HCT116 (cell line): ENCODE results near the gene HSPA4. TPM values are rescaled to one million over a fixed set of nuclear protein-coding genes. Genes with fewer than 3 reads are reported as not detected.

Experiments
- ATAC-seq: fragments of 200-7000 bp; cut with Tn5 transposase; 2 replicates; pipeline ENCODE4 v1.9.1; 2020; ENCODE audit warnings: mild to moderate bottlenecking, moderate library complexity
- BruUV-seq: library from RNA; stranded (reverse); fragments of 400-500 nt; replicated peaks from 2 replicates; lab custom pipeline; 2021; lab: Mats Ljungman, UMichigan
- CTCF ChIA-PET: fragments of 300-600 bp; sonication (Branson Sonifier 250); formaldehyde crosslinking; loops from one replicate; lab custom pipeline; 2021; ENCODE audit warnings: antibody characterized with exemption; lab: Charles Lee
- POLR2A ChIA-PET: fragments of 300-600, 350-600 bp; sonication (Branson Sonifier 250); formaldehyde crosslinking; loops from one replicate; lab custom pipeline; 2021; ENCODE audit warnings: antibody characterized with exemption; lab: Charles Lee
- RAD21 ChIA-PET, 2 experiments: fragments of 300-600 bp; sonication (Branson Sonifier 250); formaldehyde crosslinking; loops; one replicate each; lab custom pipeline; 2023; ENCODE audit warnings: low total read pairs in 2 of 2; ENCODE audit not compliant: uncharacterized antibody in 2 of 2, unreplicated experiment in 2 of 2, low non-redundant PET in 1 of 2; lab: Charles Lee
- DNase-seq: peaks from one replicate; pipeline ENCODE4 v3.0.0-alpha.2; 2010; ENCODE audit warnings: low read depth, low spot score
- H2AFZ ChIP-seq: fragments of 200-600 bp; shearing (Covaris generic), sonication (generic); 2 replicates; pipeline ENCODE4 v1.6.1; 2017; ENCODE audit warnings: low read depth, mixed run types, mixed read lengths, antibody characterized with exemption, low read length; ENCODE audit not compliant: poor library complexity, severe bottlenecking
- H3K27ac ChIP-seq: 2 replicates; pipeline ENCODE4 v1.5.1; 2012; ENCODE audit warnings: low read depth, low read length
- H3K27me3 ChIP-seq: fragments of 200-600 bp; sonication (generic); 2 replicates; pipeline ENCODE4 v1.6.1; 2016; ENCODE audit warnings: mixed run types, low read length, mixed read lengths; ENCODE audit not compliant: insufficient read depth
- H3K36me3 ChIP-seq, 2 experiments: fragments of 200-500 bp in 1 of 2; fragments of 200-600 bp in 1 of 2; sonication (Bioruptor generic) in 1 of 2; sonication (generic) in 1 of 2; 2 replicates each; pipeline versions ENCODE4 v1.5.1 to v1.6.1; 2014 to 2016; ENCODE audit warnings: low read length in 2 of 2, inconsistent platforms in 1 of 2, mixed read lengths in 1 of 2, mixed run types in 1 of 2; ENCODE audit not compliant: insufficient read depth in 2 of 2, control insufficient read depth in 1 of 2
- H3K4me1 ChIP-seq, 2 experiments: fragments of 200-600 bp in 1 of 2; sonication (generic) in 1 of 2; 2 replicates each; pipeline versions ENCODE4 v1.5.1 to v1.6.1; 2012 to 2017; ENCODE audit warnings: low read length in 2 of 2, inconsistent platforms in 1 of 2, mild to moderate bottlenecking in 1 of 2, mixed read lengths in 1 of 2, mixed run types in 1 of 2, moderate library complexity in 1 of 2; ENCODE audit not compliant: insufficient read depth in 2 of 2, control insufficient read depth in 1 of 2
- H3K4me2 ChIP-seq: fragments of 200-600 bp; sonication (generic); 2 replicates; pipeline ENCODE4 v1.6.1; 2017; ENCODE audit warnings: mixed run types, low read length, mixed read lengths
- H3K4me3 ChIP-seq, 2 experiments: fragments of 200-600 bp in 1 of 2; sonication (generic) in 1 of 2; replicated peaks in 1 of 2; 2 replicates each; pipeline ENCODE4 v1.5.1; 2011 to 2016; ENCODE audit warnings: low read length in 2 of 2, control low read depth in 1 of 2, low read depth in 1 of 2, mild to moderate bottlenecking in 1 of 2, mixed read lengths in 1 of 2, mixed run types in 1 of 2
- H3K79me2 ChIP-seq: fragments of 200-600 bp; sonication (generic); 2 replicates; pipeline ENCODE4 v1.6.1; 2017; ENCODE audit warnings: mild to moderate bottlenecking, mixed run types, low read length, moderate library complexity, mixed read lengths; ENCODE audit not compliant: insufficient read depth
- H3K9ac ChIP-seq: fragments of 200-600 bp; sonication (generic); 2 replicates; pipeline ENCODE4 v1.6.1; 2016; ENCODE audit warnings: low read length, mixed read lengths
- H3K9me2 ChIP-seq: fragments of 200-600 bp; sonication (generic), shearing (Covaris generic); 2 replicates; pipeline ENCODE4 v1.6.1; 2017; ENCODE audit warnings: mixed run types, mild to moderate bottlenecking, moderate library complexity; ENCODE audit not compliant: insufficient read depth
- H3K9me3 ChIP-seq, 2 experiments: fragments of 200-500 bp in 1 of 2; fragments of 200-600 bp in 1 of 2; sonication (Bioruptor generic) in 1 of 2; sonication (generic) in 1 of 2; 2 replicates each; pipeline ENCODE4 v1.6.1; 2014 to 2017; ENCODE audit warnings: low read length in 2 of 2, mixed read lengths in 2 of 2, inconsistent platforms in 1 of 2, low read depth in 1 of 2, mild to moderate bottlenecking in 1 of 2, mixed run types in 1 of 2, moderate library complexity in 1 of 2; ENCODE audit not compliant: control insufficient read depth in 1 of 2, insufficient read depth in 1 of 2
- H4K20me1 ChIP-seq: fragments of 200-600 bp; sonication (generic), shearing (Covaris generic); 2 replicates; pipeline ENCODE4 v1.6.1; 2017; ENCODE audit warnings: mixed run types, mild to moderate bottlenecking, moderate library complexity; ENCODE audit not compliant: insufficient read depth
- ATF3 ChIP-seq: IDR thresholded peaks from 2 replicates; pipeline ENCODE4 v1.6.1; 2012
- EGR1 ChIP-seq: IDR thresholded peaks from 2 replicates; pipeline ENCODE4 v1.6.1; 2012; ENCODE audit warnings: low read depth
- ELF1 ChIP-seq: IDR thresholded peaks from 2 replicates; pipeline ENCODE4 v1.6.1; 2012; ENCODE audit warnings: low read depth, borderline replicate concordance
- FOSL1 ChIP-seq: IDR thresholded peaks from 2 replicates; pipeline ENCODE4 v1.6.1; 2012; ENCODE audit warnings: low read depth
- intact Hi-C: fragments of 100-400 bp; cut with micrococcal nuclease; formaldehyde crosslinking; loops from 2 replicates; pipeline ENCODE4 v1.10.0; 2022
- total RNA-seq: library from RNA; stranded (reverse); gene quantifications from one replicate; pipeline ENCODE4 v1.2.1, GENCODE V29; 2021; ENCODE audit not compliant: unreplicated experiment
- TF ChIP-seq, protein P1 (sequence below): IDR thresholded peaks from 2 replicates; pipeline ENCODE4 v1.6.1; 2012; ENCODE audit warnings: low read depth
- TF ChIP-seq, protein P2 (sequence below): IDR thresholded peaks from 2 replicates; pipeline ENCODE4 v1.6.1; 2011; ENCODE audit warnings: mild to moderate bottlenecking, low read length, moderate library complexity; ENCODE audit not compliant: insufficient replicate concordance; ENCODE audit errors: extremely low read depth

Gene HSPA4
- total RNA-seq, 1 experiment from 2014 or later, result 212 TPM

- Histone ChIP-seq H3K4me2 (no peak overlapping the region), H4K20me1 (no peaks in the 10 kb centered on the region), H3K9me3 (no peaks in the 10 kb centered on the region), H3K27me3 (no peaks in the 10 kb centered on the region), H3K9ac (no peak overlapping the region), H3K9me2 (no peaks in the 10 kb centered on the region), H2AFZ (no peak overlapping the region), H3K36me3 (no peaks in the 10 kb centered on the region), H3K4me1 (peaks cover 15 to 22% of the 10 kb centered on the region in 2 experiments), H3K4me3 (no peak overlapping the region), H3K79me2 (no peaks in the 10 kb centered on the region), H3K27ac (no peak overlapping the region)
- TF ChIP-seq, protein P1, sequence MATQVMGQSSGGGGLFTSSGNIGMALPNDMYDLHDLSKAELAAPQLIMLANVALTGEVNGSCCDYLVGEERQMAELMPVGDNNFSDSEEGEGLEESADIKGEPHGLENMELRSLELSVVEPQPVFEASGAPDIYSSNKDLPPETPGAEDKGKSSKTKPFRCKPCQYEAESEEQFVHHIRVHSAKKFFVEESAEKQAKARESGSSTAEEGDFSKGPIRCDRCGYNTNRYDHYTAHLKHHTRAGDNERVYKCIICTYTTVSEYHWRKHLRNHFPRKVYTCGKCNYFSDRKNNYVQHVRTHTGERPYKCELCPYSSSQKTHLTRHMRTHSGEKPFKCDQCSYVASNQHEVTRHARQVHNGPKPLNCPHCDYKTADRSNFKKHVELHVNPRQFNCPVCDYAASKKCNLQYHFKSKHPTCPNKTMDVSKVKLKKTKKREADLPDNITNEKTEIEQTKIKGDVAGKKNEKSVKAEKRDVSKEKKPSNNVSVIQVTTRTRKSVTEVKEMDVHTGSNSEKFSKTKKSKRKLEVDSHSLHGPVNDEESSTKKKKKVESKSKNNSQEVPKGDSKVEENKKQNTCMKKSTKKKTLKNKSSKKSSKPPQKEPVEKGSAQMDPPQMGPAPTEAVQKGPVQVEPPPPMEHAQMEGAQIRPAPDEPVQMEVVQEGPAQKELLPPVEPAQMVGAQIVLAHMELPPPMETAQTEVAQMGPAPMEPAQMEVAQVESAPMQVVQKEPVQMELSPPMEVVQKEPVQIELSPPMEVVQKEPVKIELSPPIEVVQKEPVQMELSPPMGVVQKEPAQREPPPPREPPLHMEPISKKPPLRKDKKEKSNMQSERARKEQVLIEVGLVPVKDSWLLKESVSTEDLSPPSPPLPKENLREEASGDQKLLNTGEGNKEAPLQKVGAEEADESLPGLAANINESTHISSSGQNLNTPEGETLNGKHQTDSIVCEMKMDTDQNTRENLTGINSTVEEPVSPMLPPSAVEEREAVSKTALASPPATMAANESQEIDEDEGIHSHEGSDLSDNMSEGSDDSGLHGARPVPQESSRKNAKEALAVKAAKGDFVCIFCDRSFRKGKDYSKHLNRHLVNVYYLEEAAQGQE, result no peak
- TF ChIP-seq, protein P2, sequence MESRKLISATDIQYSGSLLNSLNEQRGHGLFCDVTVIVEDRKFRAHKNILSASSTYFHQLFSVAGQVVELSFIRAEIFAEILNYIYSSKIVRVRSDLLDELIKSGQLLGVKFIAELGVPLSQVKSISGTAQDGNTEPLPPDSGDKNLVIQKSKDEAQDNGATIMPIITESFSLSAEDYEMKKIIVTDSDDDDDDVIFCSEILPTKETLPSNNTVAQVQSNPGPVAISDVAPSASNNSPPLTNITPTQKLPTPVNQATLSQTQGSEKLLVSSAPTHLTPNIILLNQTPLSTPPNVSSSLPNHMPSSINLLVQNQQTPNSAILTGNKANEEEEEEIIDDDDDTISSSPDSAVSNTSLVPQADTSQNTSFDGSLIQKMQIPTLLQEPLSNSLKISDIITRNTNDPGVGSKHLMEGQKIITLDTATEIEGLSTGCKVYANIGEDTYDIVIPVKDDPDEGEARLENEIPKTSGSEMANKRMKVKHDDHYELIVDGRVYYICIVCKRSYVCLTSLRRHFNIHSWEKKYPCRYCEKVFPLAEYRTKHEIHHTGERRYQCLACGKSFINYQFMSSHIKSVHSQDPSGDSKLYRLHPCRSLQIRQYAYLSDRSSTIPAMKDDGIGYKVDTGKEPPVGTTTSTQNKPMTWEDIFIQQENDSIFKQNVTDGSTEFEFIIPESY, result no peak
- TF ChIP-seq ELF1, result no peak
- TF ChIP-seq ATF3, result no peak
- no peak for TF ChIP-seq FOSL1
- TF ChIP-seq EGR1, result no peak
- RAD21 ChIA-PET, result no interaction called here
- CTCF ChIA-PET, result no interaction called here
- no TSS peak for BruUV-seq
- ATAC-seq (no peak), DNase-seq (no peak)
- intact Hi-C loops, result no loop called here
- POLR2A ChIA-PET, result interaction anchor here (1.3 kb wide), 1 partner anchor 11 kb away, joined by 3 read pairs; the partner anchor contains the start of gene HSPA4
Measured at GRCh38 chr5:133041157-133041784, 10.5 kb upstream of the HSPA4 start.
